OCI-LY1 (cell line): ENCODE data around the gene RBMS1.

Experiments used
- H2AFZ ChIP-seq: fragments of 200-600 bp; sonication (generic), shearing (Covaris generic); 2 replicates; pipeline ENCODE4 v1.6.0; 2014; ENCODE audit warnings: antibody characterized with exemption, mild to moderate bottlenecking, low read length
- H3F3A ChIP-seq: fragments of 200-600 bp; sonication (generic), shearing (Covaris generic); 2 replicates; pipeline ENCODE4 v1.6.0; 2014; ENCODE audit warnings: mild to moderate bottlenecking, antibody characterized with exemption, low read length, moderate library complexity; ENCODE audit not compliant: insufficient read depth
- H3K27ac ChIP-seq: fragments of 200-600 bp; sonication (generic); 2 replicates; pipeline ENCODE4 v1.5.1; 2014; ENCODE audit warnings: low read length, mixed run types, mild to moderate bottlenecking, low read depth; ENCODE audit not compliant: poor library complexity, severe bottlenecking
- H3K27me3 ChIP-seq: fragments of 200-600 bp; sonication (generic); 2 replicates; pipeline ENCODE4 v1.6.0; 2014; ENCODE audit warnings: antibody characterized with exemption, mild to moderate bottlenecking, low read length, moderate library complexity; ENCODE audit not compliant: insufficient read depth
- H3K36me3 ChIP-seq: fragments of 200-600 bp; sonication (generic); 2 replicates; pipeline ENCODE4 v1.6.1; 2014; ENCODE audit warnings: mild to moderate bottlenecking, antibody characterized with exemption, low read length, moderate library complexity, mixed read lengths; ENCODE audit not compliant: insufficient read depth
- H3K4me1 ChIP-seq: fragments of 200-600 bp; sonication (generic); 2 replicates; pipeline ENCODE4 v1.5.1; 2014; ENCODE audit warnings: mild to moderate bottlenecking, low read length, moderate library complexity; ENCODE audit not compliant: insufficient read depth, severe bottlenecking
- H3K4me2 ChIP-seq: fragments of 200-600 bp; sonication (generic), shearing (Covaris generic); 2 replicates; pipeline ENCODE4 v1.6.1; 2014; ENCODE audit warnings: low read length
- H3K4me3 ChIP-seq: fragments of 200-600 bp; sonication (generic); 2 replicates; pipeline ENCODE4 v1.5.1; 2014; ENCODE audit warnings: low read length, low read depth, mild to moderate bottlenecking, mixed read lengths; ENCODE audit not compliant: poor library complexity, severe bottlenecking
- H3K79me2 ChIP-seq: fragments of 200-600 bp; shearing (Covaris generic); 2 replicates; pipeline ENCODE4 v1.6.1; 2016; ENCODE audit warnings: mixed run types, low read length, mixed read lengths; ENCODE audit not compliant: insufficient read depth
- H3K9ac ChIP-seq: fragments of 200-600 bp; sonication (generic), shearing (Covaris generic); 2 replicates; pipeline ENCODE4 v1.6.1; 2014; ENCODE audit warnings: mild to moderate bottlenecking, low read length, mixed read lengths
- H3K9me2 ChIP-seq: fragments of 200-600 bp; sonication (generic), shearing (Covaris generic); 2 replicates; pipeline ENCODE4 v1.6.1; 2014; ENCODE audit warnings: low read depth, mild to moderate bottlenecking, low read length, mixed read lengths
- H3K9me3 ChIP-seq: fragments of 200-600 bp; shearing (Covaris generic); 2 replicates; pipeline ENCODE4 v1.6.1; 2014; ENCODE audit warnings: low read length, mixed read lengths
- H4K20me1 ChIP-seq: fragments of 200-600 bp; sonication (generic), shearing (Covaris generic); 2 replicates; pipeline ENCODE4 v1.6.0; 2016; ENCODE audit warnings: mild to moderate bottlenecking, low read length; ENCODE audit not compliant: insufficient read depth
- EZH2 ChIP-seq: fragments of 200-600 bp; sonication (generic), shearing (Covaris generic); IDR thresholded peaks from 2 replicates; pipeline ENCODE4 v1.8.0; 2017; ENCODE audit warnings: borderline replicate concordance, mixed run types, mild to moderate bottlenecking, antibody characterized with exemption, low read length, moderate library complexity, mixed read lengths
- TF ChIP-seq, protein P1 (sequence below): fragments of 200-600 bp; sonication (generic), shearing (Covaris generic); IDR thresholded peaks from 2 replicates; pipeline ENCODE4 v1.5.1; 2017; ENCODE audit warnings: mild to moderate bottlenecking, antibody characterized with exemption, low read length, moderate library complexity, mixed read lengths

Gene RBMS1

GRCh38 chr2:160507464-160507863, 13.9 kb upstream of the RBMS1 start:
- H3K27me3 ChIP-seq = no peaks in the 10 kb centered on the region
- H3K9ac ChIP-seq = no peak overlapping the region
- no peaks in the 10 kb centered on the region for H3K36me3 ChIP-seq
- no peaks in the 10 kb centered on the region for H4K20me1 ChIP-seq
- H3K27ac ChIP-seq = no peak overlapping the region
- H3K4me1 ChIP-seq = no peaks in the 10 kb centered on the region
- no peaks in the 10 kb centered on the region for H3K9me2 ChIP-seq
- no peak overlapping the region for H3K4me3 ChIP-seq
- TF ChIP-seq, protein P1, sequence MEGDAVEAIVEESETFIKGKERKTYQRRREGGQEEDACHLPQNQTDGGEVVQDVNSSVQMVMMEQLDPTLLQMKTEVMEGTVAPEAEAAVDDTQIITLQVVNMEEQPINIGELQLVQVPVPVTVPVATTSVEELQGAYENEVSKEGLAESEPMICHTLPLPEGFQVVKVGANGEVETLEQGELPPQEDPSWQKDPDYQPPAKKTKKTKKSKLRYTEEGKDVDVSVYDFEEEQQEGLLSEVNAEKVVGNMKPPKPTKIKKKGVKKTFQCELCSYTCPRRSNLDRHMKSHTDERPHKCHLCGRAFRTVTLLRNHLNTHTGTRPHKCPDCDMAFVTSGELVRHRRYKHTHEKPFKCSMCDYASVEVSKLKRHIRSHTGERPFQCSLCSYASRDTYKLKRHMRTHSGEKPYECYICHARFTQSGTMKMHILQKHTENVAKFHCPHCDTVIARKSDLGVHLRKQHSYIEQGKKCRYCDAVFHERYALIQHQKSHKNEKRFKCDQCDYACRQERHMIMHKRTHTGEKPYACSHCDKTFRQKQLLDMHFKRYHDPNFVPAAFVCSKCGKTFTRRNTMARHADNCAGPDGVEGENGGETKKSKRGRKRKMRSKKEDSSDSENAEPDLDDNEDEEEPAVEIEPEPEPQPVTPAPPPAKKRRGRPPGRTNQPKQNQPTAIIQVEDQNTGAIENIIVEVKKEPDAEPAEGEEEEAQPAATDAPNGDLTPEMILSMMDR = no peak
- TF ChIP-seq EZH2 = no peak
- no peaks in the 10 kb centered on the region for H3K9me3 ChIP-seq
- H2AFZ ChIP-seq = no peak overlapping the region
- no peaks in the 10 kb centered on the region for H3F3A ChIP-seq
- no peak overlapping the region for H3K4me2 ChIP-seq
- H3K79me2 ChIP-seq = no peaks in the 10 kb centered on the region

DNA sequence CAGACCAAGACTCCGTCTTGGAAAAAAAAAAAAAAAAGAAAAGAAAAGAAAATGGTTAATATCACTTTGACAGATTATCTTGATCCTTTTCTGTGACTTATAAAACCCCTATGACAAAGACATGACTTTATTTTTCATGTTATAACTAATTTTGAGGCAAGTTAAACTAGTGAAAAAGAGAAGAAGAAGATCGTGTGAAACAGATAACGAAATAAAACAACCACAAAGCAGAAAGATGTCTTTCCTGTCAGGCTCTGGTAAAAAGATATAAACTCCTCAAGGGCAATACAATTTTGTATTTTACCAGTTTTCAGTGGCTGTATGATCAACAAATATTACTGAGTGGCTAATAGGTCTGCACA, 13.4 kb upstream of the RBMS1 start:
- Histone ChIP-seq H3K4me2 (no peak overlapping the region), H3K9me2 (no peaks in the 10 kb centered on the region), H3K36me3 (no peaks in the 10 kb centered on the region), H3K27me3 (no peaks in the 10 kb centered on the region), H4K20me1 (no peaks in the 10 kb centered on the region), H2AFZ (no peak overlapping the region), H3K9me3 (no peaks in the 10 kb centered on the region), H3F3A (no peaks in the 10 kb centered on the region), H3K4me3 (no peak overlapping the region), H3K4me1 (no peaks in the 10 kb centered on the region), H3K9ac (no peak overlapping the region), H3K27ac (no peak overlapping the region), H3K79me2 (no peaks in the 10 kb centered on the region)
- TF ChIP-seq, protein P1 = no peak
- no peak for TF ChIP-seq EZH2

DNA sequence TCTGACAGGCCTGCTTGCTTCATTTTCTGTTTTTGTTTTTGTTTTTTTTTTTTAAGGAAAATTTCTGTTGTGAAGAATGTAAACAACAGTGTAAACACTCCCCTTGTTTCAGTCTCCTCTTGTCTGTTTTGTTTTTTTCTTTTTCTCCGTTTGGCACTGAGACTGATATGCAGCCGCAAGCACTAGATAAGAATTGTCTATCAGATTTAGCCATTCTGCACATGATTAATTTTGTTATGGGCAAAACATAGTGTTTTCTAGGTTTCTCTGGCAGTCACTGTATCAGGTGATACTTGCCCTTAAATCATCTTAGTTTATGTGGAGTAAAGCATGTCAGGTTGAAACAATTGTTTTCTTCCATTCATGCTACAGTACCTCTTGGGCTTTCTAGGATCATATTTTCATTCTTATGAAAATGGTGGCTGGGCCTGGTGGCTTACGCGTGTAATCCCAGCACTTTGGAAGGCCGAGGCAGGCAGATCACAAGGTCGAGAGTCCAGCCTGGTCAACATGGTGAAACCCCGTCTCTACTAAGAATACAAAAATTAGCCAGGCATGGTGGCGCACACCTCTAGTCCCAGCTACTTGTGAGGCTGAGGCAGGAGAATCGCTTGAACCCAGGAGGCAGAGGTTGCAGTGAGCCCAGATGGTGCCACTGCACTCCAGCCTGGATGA, 12.9 kb upstream of the RBMS1 start:
- Histone ChIP-seq H3F3A (no peaks in the 10 kb centered on the region), H3K79me2 (no peaks in the 10 kb centered on the region), H3K9me3 (no peaks in the 10 kb centered on the region), H2AFZ (no peak overlapping the region), H3K9ac (no peak overlapping the region), H4K20me1 (no peaks in the 10 kb centered on the region), H3K4me1 (no peaks in the 10 kb centered on the region), H3K4me2 (no peak overlapping the region), H3K27me3 (no peaks in the 10 kb centered on the region), H3K27ac (no peak overlapping the region), H3K4me3 (no peak overlapping the region), H3K36me3 (no peaks in the 10 kb centered on the region), H3K9me2 (no peaks in the 10 kb centered on the region)
- TF ChIP-seq, protein P1 = no peak
- TF ChIP-seq EZH2 = no peak
